ENCODE measurements around the gene LHX4.

- TF ChIP-seq ZFX (IDR thresholded peaks at IDR 0.05; ENCODE audit: borderline replicate concordance), result no peak
- TF ChIP-seq, protein P1, sequence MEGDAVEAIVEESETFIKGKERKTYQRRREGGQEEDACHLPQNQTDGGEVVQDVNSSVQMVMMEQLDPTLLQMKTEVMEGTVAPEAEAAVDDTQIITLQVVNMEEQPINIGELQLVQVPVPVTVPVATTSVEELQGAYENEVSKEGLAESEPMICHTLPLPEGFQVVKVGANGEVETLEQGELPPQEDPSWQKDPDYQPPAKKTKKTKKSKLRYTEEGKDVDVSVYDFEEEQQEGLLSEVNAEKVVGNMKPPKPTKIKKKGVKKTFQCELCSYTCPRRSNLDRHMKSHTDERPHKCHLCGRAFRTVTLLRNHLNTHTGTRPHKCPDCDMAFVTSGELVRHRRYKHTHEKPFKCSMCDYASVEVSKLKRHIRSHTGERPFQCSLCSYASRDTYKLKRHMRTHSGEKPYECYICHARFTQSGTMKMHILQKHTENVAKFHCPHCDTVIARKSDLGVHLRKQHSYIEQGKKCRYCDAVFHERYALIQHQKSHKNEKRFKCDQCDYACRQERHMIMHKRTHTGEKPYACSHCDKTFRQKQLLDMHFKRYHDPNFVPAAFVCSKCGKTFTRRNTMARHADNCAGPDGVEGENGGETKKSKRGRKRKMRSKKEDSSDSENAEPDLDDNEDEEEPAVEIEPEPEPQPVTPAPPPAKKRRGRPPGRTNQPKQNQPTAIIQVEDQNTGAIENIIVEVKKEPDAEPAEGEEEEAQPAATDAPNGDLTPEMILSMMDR (IDR thresholded peaks at IDR 0.05), result peak; percentile 57
Observed at GRCh38 chr1:180270530-180271271, 40.6 kb downstream of the LHX4 start.
